ENCODE data around the gene INPP1.

Gene INPP1

GRCh38 chr2:190365499-190366204, 22.3 kb downstream of the INPP1 start:
- DNase-seq: no peak

- no peak for DNase-seq
These were observed 22.9 kb downstream of the INPP1 start for GRCh38 chr2:190366248-190366753.

- no peak for DNase-seq
These were observed 23.7 kb downstream of the INPP1 start for GRCh38 chr2:190367091-190367490.

- DNase-seq: no peak
These were observed 26.2 kb downstream of the INPP1 start for GRCh38 chr2:190369635-190370034.

GRCh38 chr2:190376083-190376482, 32.7 kb downstream of the INPP1 start:
- DNase-seq: no peak

GRCh38 chr2:190376591-190377245, 33.3 kb downstream of the INPP1 start:
- no peak for DNase-seq

GRCh38 chr2:190378880-190379237, 35.5 kb downstream of the INPP1 start:
- DNase-seq: no peak

GRCh38 chr2:190379249-190379964, 36.0 kb downstream of the INPP1 start:
- no peak for DNase-seq

- no peak for DNase-seq
These were observed 37.6 kb downstream of the INPP1 start for GRCh38 chr2:190380962-190381412.

- no peak for DNase-seq
These were observed 39.5 kb downstream of the INPP1 start for GRCh38 chr2:190382851-190383250.

- no peak for DNase-seq
These were observed 44.0 kb downstream of the INPP1 start for GRCh38 chr2:190387422-190387821.

GRCh38 chr2:190396271-190396670, 52.9 kb downstream of the INPP1 start:
- no peak for DNase-seq

GRCh38 chr2:190402986-190403603, 59.7 kb downstream of the INPP1 start:
- no peak for DNase-seq

GRCh38 chr2:190404487-190404886, 61.1 kb downstream of the INPP1 start:
- peak; percentile 19 for DNase-seq

- no peak for DNase-seq
These were observed 61.7 kb downstream of the INPP1 start for GRCh38 chr2:190405070-190405469.

GRCh38 chr2:190405995-190406394, 62.6 kb downstream of the INPP1 start:
- no peak for DNase-seq

GRCh38 chr2:190406805-190407204, 63.4 kb downstream of the INPP1 start:
- no peak for DNase-seq

- peak; percentile 28 for DNase-seq
These were observed 63.9 kb downstream of the INPP1 start for GRCh38 chr2:190407246-190407661.

GRCh38 chr2:190407662-190408537, 64.5 kb downstream of the INPP1 start, which contains the start of gene MFSD6:
MFSD6 (plus strand) TSS chr2:190408355; CDS start chr2:190436030, 27,675 bp downstream.
- DNase-seq: peak; percentile 53

GRCh38 chr2:190408538-190409271, 65.3 kb downstream of the INPP1 start:
- peak; percentile 69 for DNase-seq

- DNase-seq: no peak
These were observed 66.2 kb downstream of the INPP1 start for GRCh38 chr2:190409616-190410015.

Data from stimulated activated naive CD4-positive, alpha-beta T cell treated with Interleukin-2 at 50 U/mL for 16 hours (primary cell).